ENCODE data around the gene INAFM2.

DNA sequence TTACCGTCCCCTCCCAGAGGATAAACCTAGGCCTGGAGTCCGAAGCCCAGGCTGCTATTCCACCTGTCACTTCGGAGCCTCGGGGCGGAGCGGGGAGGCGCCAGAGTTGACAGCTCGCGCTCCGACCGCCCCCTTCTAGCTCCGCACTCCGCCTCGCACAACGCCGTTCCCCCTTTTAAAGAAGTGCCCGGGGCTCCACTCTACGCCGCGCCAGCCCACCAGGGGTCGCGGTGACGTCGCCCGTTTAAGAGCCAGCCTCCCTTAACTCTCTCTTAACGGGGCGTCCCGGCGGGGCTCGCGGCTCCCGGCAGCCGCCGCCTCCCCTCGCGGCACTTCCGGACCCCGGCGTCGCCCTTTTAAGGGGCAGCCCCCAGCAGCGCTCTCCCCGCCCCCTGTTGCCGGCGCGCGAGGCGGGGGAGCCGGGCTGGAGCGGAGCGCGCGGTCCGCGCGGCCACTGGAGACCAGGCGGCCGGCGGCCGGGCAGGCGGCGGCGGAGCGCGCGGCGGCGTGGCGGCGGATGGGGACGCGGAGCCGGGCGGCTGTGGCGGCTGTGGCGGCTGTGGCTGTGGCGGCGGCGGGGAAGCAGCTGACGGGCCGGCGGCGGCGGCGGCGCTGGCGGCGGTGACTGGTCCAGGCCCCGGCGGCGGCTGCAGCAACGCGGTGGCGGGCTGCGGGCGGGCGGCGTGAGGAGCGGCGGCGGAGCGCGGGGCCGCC lies at the start of gene INAFM2:
- TF ChIP-seq, protein P1, sequence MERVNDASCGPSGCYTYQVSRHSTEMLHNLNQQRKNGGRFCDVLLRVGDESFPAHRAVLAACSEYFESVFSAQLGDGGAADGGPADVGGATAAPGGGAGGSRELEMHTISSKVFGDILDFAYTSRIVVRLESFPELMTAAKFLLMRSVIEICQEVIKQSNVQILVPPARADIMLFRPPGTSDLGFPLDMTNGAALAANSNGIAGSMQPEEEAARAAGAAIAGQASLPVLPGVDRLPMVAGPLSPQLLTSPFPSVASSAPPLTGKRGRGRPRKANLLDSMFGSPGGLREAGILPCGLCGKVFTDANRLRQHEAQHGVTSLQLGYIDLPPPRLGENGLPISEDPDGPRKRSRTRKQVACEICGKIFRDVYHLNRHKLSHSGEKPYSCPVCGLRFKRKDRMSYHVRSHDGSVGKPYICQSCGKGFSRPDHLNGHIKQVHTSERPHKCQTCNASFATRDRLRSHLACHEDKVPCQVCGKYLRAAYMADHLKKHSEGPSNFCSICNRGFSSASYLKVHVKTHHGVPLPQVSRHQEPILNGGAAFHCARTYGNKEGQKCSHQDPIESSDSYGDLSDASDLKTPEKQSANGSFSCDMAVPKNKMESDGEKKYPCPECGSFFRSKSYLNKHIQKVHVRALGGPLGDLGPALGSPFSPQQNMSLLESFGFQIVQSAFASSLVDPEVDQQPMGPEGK (CRISPR knock-in tag; IDR thresholded peaks at IDR 0.05; ENCODE audit: borderline replicate concordance) = no peak
- TF ChIP-seq OSR1 (CRISPR knock-in tag; IDR thresholded peaks at IDR 0.05) (no peak), TCF4 (CRISPR knock-in tag; IDR thresholded peaks at IDR 0.05; ENCODE audit: borderline replicate concordance) (no peak), ZFP30 (CRISPR knock-in tag; IDR thresholded peaks at IDR 0.05) (no peak), BACH2 (CRISPR knock-in tag; IDR thresholded peaks at IDR 0.05; ENCODE audit: borderline replicate concordance) (no peak), RARB (CRISPR knock-in tag; IDR thresholded peaks at IDR 0.05) (no peak), ZFP3 (CRISPR knock-in tag; IDR thresholded peaks at IDR 0.05) (no peak), GLIS3 (CRISPR knock-in tag; IDR thresholded peaks at IDR 0.05) (no peak), POU6F1 (CRISPR knock-in tag; IDR thresholded peaks at IDR 0.05; ENCODE audit: borderline replicate concordance, low read depth) (no peak), ARNTL (CRISPR knock-in tag; IDR thresholded peaks at IDR 0.05; ENCODE audit: borderline replicate concordance, low read depth) (no peak), ESRRG (CRISPR knock-in tag; IDR thresholded peaks at IDR 0.05) (no peak)
- TF ChIP-seq, protein P2, sequence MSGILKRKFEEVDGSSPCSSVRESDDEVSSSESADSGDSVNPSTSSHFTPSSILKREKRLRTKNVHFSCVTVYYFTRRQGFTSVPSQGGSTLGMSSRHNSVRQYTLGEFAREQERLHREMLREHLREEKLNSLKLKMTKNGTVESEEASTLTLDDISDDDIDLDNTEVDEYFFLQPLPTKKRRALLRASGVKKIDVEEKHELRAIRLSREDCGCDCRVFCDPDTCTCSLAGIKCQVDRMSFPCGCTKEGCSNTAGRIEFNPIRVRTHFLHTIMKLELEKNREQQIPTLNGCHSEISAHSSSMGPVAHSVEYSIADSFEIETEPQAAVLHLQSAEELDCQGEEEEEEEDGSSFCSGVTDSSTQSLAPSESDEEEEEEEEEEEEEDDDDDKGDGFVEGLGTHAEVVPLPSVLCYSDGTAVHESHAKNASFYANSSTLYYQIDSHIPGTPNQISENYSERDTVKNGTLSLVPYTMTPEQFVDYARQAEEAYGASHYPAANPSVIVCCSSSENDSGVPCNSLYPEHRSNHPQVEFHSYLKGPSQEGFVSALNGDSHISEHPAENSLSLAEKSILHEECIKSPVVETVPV (CRISPR knock-in tag; IDR thresholded peaks at IDR 0.05) = no peak
